HUES64 (cell line): Measurements from ENCODE around the gene RPL6. TPM values are rescaled to one million over a fixed set of nuclear protein-coding genes. Genes with fewer than 3 reads are reported as not detected.
A peak's percentile ranks its signal among the peaks of the same experiment; 100 is the strongest.
"Not testable (repeated sequence)": the region's sequence is repeated elsewhere in the genome, so short reads cannot be mapped to it uniquely, and the experiment has no call there.

Experiments used
- H3K27ac ChIP-seq: 2 replicates; pipeline ENCODE4 v1.7.0; 2013; ENCODE audit warnings: low read depth, low read length, inconsistent platforms
- H3K27me3 ChIP-seq: 2 replicates; pipeline ENCODE4 v1.6.1; 2013; ENCODE audit warnings: mild to moderate bottlenecking, low read length; ENCODE audit not compliant: insufficient read depth
- H3K36me3 ChIP-seq: 2 replicates; pipeline ENCODE4 v1.6.1; 2013; ENCODE audit warnings: mild to moderate bottlenecking, low read length; ENCODE audit not compliant: insufficient read depth
- H3K4me1 ChIP-seq: 2 replicates; pipeline ENCODE4 v1.6.1; 2013; ENCODE audit warnings: mild to moderate bottlenecking, low read length, moderate library complexity; ENCODE audit not compliant: insufficient read depth
- H3K4me3 ChIP-seq: 2 replicates; pipeline ENCODE4 v1.5.1; 2013; ENCODE audit warnings: mild to moderate bottlenecking, low read length, moderate library complexity
- H3K9ac ChIP-seq: 2 replicates; pipeline ENCODE4 v1.6.1; 2013; ENCODE audit warnings: mild to moderate bottlenecking, low read depth, low read length
- H3K9me3 ChIP-seq: 2 replicates; pipeline ENCODE4 v1.6.1; 2013; ENCODE audit warnings: low read depth, low read length; ENCODE audit not compliant: insufficient read depth
- WGBS: fragments of 150-250, 120-280 bp; methylation state at CpG from one replicate; pipeline ENCODE4 v1.1.7; 2013; ENCODE audit warnings: missing lambda C conversion rate; 5-methylcytosine and 5-hydroxymethylcytosine counted together
- polyA plus RNA-seq, 2 experiments: library from polyadenylated mRNA; stranded (reverse); fragments of 50-300 nt; gene quantifications; one replicate each; pipeline ENCODE4 v1.2.3, GENCODE V29; 2013

Gene RPL6
- polyA plus RNA-seq (2013, experiment 1 of 2) = 1,771 TPM
- 1,936 TPM for polyA plus RNA-seq (2013, experiment 2 of 2)

DNA sequence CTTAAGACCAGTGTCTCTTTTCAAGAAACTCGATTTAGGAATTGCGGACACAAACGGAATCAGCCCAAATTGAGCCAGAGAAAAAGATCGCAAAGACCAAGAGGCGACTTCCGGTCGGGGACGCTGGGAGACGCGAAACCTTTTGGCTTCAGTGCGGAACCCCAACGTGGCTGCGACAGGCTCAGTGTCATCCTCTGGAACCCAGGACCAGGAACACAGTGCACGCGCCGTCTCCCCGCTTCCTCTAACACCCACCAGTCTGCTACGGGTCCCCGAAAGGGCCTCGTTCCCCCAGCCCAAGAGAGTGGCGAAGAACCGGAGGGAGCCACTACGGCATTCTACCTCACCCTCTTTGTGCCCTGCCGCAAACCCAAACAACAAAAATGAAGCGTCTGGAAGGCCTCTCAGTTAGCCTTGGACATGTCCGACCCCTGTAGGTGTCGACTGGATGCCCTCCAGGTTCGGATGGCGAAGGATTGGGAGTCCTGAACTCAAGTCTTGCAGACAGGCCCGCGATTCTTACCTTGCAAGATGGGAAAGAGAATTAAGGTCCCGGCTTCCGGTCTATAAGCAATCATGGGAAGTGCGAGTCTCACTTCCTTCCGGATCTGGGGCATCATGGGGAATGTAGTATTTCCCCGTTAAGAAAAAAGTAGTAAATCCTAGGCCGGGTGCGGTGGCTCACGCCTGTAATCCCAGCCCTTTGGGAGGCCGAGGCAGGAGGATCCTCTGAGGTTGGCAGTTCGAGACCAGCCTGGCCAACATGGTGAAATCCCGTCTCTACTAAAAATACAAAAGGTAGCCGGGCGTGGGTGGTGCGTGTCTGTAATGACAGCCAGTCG is at the start of gene RPL6:
Gene RPL6, minus strand, starts transcription at position 542 of the 842 bp plus-strand sequence. CDS start 949 bp downstream, outside the sequence.
- Histone ChIP-seq H3K36me3 (peaks cover 42% of the 10 kb centered on the region), H3K27ac (peak within 1 kb of the TSS; percentile 92), H3K27me3 (no peaks in the 10 kb centered on the region; the same call in 1 of the 2 replicates), H3K4me3 (peak within 1 kb of the TSS; percentile 82), H3K9me3 (no peaks in the 10 kb centered on the region), H3K9ac (peak within 1 kb of the TSS; percentile 98), H3K4me1 (no peaks in the 10 kb centered on the region; the same call in 1 of the 2 replicates)
- WGBS = 11% methylated on average over 46 of the region's 46 CpGs

DNA sequence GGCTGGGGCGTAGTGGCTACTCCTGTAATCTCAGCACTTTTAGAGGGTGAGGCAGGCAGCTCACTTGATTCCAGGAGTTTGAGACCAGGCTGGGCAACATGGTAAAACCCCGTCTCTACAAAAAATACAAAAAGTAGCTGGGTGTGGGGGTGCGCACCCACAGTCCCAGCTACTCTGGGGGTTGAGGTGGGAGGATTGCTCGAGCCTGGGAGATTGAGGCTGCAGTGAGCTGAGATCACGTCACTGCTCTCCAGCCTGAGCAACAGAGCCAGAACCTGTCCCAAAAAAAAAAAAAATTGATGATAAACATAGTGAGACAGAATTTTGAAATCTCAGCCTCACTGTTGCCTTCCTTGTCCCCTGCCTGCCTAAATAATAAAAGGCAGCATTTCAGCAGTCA is 49.3 kb upstream of the RPL6 start:
- Histone ChIP-seq H3K9me3 (no peaks in the 10 kb centered on the region), H3K9ac (no peak overlapping the region), H3K27me3 (no peaks in the 10 kb centered on the region), H3K36me3 (peaks cover 74% of the 10 kb centered on the region), H3K27ac (no peak overlapping the region), H3K4me3 (no peak overlapping the region), H3K4me1 (no peaks in the 10 kb centered on the region)
- 93% methylated on average over 5 of the region's 5 CpGs for WGBS

GRCh38 chr12:112458330-112458729 is 48.9 kb upstream of the RPL6 start:
- no peak overlapping the region for H3K27ac ChIP-seq
- H3K36me3 ChIP-seq = peaks cover 77% of the 10 kb centered on the region
- no peaks in the 10 kb centered on the region for H3K27me3 ChIP-seq
- no peaks in the 10 kb centered on the region for H3K4me1 ChIP-seq
- no peak overlapping the region for H3K4me3 ChIP-seq
- no peaks in the 10 kb centered on the region for H3K9me3 ChIP-seq
- 98% methylated on average over 4 of the region's 4 CpGs for WGBS
- no peak overlapping the region for H3K9ac ChIP-seq

DNA sequence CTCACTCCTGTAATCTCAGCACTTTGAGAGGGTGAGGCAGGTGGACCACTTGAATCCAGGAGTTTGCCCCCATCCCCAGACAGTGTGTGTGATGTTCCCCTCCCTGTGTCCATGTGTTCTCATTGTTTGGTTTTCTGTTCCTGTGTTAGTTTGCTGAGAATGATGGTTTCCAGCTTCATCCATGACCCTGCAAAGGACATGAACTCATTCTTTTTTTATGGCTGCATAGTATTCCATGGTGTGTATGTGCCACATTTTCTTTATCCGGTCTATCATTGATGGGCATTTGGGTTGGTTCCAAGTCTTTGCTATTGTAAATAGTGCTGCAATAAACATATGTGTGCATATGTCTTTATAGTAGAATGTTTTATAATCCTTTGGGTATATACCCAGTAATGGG is 47.7 kb upstream of the RPL6 start:
- H3K4me1 ChIP-seq, H3K27ac ChIP-seq, H3K4me3 ChIP-seq, H3K9me3 ChIP-seq, H3K27me3 ChIP-seq, H3K9ac ChIP-seq: not testable (repeated sequence)
- 96% methylated on average over 1 of the region's 1 CpG for WGBS
- H3K36me3 ChIP-seq = peaks cover 75% of the 10 kb centered on the region

DNA sequence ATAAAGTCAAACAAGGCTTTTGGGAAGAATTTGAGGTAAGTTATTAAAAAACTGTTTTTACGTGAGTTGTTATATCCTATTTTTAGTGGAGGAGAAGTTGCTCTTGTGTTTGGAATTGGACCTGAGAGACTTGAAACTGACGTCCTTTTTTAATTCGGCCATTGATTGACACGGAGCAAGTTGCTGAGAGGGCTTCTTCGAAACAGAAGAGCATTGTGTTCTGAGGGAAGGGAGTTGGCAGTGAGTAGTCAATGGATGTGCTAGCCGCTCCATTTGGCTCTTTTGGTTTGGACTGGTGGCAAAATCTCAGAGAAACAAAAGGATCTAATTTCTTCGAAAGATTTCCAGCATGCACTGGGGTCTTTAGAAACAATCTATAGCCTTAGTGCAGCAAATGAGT is 46.6 kb upstream of the RPL6 start:
- Histone ChIP-seq H3K9ac (no peak overlapping the region), H3K9me3 (no peaks in the 10 kb centered on the region), H3K27me3 (no peaks in the 10 kb centered on the region), H3K27ac (no peak overlapping the region), H3K4me1 (no peaks in the 10 kb centered on the region), H3K4me3 (no peak overlapping the region), H3K36me3 (peaks cover 75% of the 10 kb centered on the region)
- WGBS = 94% methylated on average over 7 of the region's 7 CpGs

DNA sequence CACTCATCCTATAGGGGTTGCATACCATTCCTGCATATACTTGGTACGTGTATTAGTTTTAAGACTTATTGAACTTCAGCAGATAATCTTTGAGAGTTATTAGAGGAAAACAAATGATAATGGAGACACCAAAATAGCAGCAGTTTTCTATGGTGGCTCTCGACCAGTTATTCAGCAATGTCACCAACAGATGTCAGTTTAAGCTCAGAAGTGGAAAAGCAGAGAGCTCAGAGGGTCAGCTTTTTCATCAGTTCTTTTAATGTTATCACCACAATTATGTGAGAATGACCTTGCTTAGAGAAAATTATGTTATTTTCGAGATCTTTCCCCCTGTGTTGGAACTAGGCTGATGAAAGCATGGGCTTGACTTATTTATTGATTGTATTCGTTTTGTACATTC is 41.3 kb upstream of the RPL6 start:
- H3K27ac ChIP-seq = no peak overlapping the region
- H3K27me3 ChIP-seq = no peaks in the 10 kb centered on the region
- H3K9ac ChIP-seq = no peak overlapping the region
- no peaks in the 10 kb centered on the region for H3K4me1 ChIP-seq
- H3K9me3 ChIP-seq = no peaks in the 10 kb centered on the region
- no peak overlapping the region for H3K4me3 ChIP-seq
- H3K36me3 ChIP-seq = peaks cover 83% of the 10 kb centered on the region
- WGBS = 83% methylated on average over 4 of the region's 4 CpGs

GRCh38 chr12:112448165-112448564 is 38.8 kb upstream of the RPL6 start:
- H3K4me1 ChIP-seq, H3K9ac ChIP-seq, H3K27me3 ChIP-seq, H3K27ac ChIP-seq, H3K9me3 ChIP-seq, H3K4me3 ChIP-seq: not testable (repeated sequence)
- 94% methylated on average over 2 of the region's 2 CpGs for WGBS
- peaks cover 58% of the 10 kb centered on the region for H3K36me3 ChIP-seq

- H3K27ac ChIP-seq = no peak overlapping the region
- H3K27me3 ChIP-seq = no peaks in the 10 kb centered on the region
- peaks cover 52% of the 10 kb centered on the region for H3K36me3 ChIP-seq
- H3K9ac ChIP-seq = no peak overlapping the region
- WGBS = 94% methylated on average over 2 of the region's 3 CpGs
- H3K9me3 ChIP-seq = no peaks in the 10 kb centered on the region
- no peaks in the 10 kb centered on the region for H3K4me1 ChIP-seq
- no peak overlapping the region for H3K4me3 ChIP-seq
Observed at GRCh38 chr12:112447106-112447505, 37.7 kb upstream of the RPL6 start.

DNA sequence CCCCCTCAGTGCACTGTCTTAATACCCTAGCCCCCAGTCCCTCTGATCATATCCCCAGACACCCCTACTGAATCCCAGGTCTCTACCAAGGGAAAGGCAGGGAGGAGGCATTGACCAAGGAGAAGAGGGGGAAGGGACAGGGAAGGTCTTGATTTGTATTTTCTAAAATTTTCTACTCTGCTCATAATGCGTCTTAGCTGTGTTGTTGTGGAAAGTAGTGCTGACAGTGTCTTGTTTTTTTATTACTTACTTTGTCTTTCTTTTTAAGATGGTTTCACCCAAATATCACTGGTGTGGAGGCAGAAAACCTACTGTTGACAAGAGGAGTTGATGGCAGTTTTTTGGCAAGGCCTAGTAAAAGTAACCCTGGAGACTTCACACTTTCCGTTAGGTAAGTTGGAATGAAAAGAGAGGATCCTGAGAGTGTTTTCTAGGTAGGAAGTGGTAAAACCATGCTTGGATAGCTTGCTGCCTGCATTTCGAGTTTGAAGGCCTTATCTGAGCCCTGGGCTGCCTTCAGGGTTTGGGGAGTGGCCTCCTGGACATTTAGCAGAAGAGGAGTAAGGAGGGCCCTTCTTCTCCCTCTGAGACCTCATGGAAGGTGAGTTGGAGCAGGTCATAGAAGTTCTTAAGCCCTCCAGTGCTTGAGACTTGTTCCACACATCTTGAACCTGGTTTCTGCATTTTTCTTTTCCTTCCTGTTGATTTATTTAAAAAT is 36.8 kb upstream of the RPL6 start:
- 92% methylated on average over 2 of the region's 3 CpGs for WGBS
- Histone ChIP-seq H3K27me3 (no peaks in the 10 kb centered on the region), H3K27ac (no peak overlapping the region), H3K4me1 (no peaks in the 10 kb centered on the region), H3K4me3 (no peak overlapping the region), H3K9me3 (no peaks in the 10 kb centered on the region), H3K36me3 (peaks cover 47% of the 10 kb centered on the region), H3K9ac (no peak overlapping the region)

DNA sequence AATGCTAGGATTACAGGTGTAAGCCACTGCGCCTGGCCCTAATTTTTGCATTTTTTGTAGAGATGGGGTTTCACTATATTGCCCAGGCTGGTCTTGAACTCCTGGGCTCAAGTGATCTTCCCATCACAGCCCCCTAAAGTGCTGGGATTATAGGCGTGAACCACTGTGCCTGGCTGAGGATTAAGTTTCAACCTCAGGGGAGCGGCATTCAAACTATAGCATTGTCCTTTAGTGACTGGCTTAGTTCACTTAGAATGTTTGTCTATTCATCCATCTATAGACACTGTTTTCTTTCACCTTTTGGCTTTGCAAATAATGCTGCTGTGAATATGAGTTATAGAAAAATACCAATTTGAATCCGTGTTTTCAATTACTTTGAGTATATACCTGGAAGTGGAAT is 34.5 kb upstream of the RPL6 start:
- 99% methylated on average over 4 of the region's 4 CpGs for WGBS
- Histone ChIP-seq H3K27ac (no peak overlapping the region), H3K9ac (no peak overlapping the region), H3K36me3 (peaks cover 27% of the 10 kb centered on the region), H3K9me3 (no peaks in the 10 kb centered on the region), H3K4me3 (no peak overlapping the region), H3K27me3 (no peaks in the 10 kb centered on the region), H3K4me1 (no peaks in the 10 kb centered on the region)

- 98% methylated on average over 9 of the region's 9 CpGs for WGBS
- H3K4me3 ChIP-seq, H3K27me3 ChIP-seq, H3K36me3 ChIP-seq, H3K27ac ChIP-seq, H3K4me1 ChIP-seq, H3K9me3 ChIP-seq, H3K9ac ChIP-seq: not testable (repeated sequence)
Observed at GRCh38 chr12:112440653-112441052, 31.2 kb upstream of the RPL6 start.
